Activated CD8-positive, alpha-beta memory T cell treated with anti-CD3 and anti-CD28 coated beads, Interleukin-2, amount 50 U/mL, for 1 hour (primary cell): ENCODE data around the gene GOLT1B.
"Not testable (repeated sequence)": the region's sequence is repeated elsewhere in the genome, so short reads cannot be mapped to it uniquely, and the experiment has no call there.

ENCODE experiments used
- DNase-seq: peaks from one replicate; pipeline ENCODE4 v3.0.0-alpha.2; 2020; ENCODE audit errors: extremely low read depth

The GOLT1B gene

GRCh38 chr12:21501258-21502163, at the start of gene GOLT1B, which contains the start of gene RECQL:
TSS of gene GOLT1B (plus strand) at chr12:21501789. CDS start at chr12:21501924, 135 bp downstream.
TSS of gene RECQL (minus strand) at chr12:21501635. CDS start at chr12:21499570, 2,065 bp downstream.
- DNase-seq = peak; percentile 83

- DNase-seq = no peak
Measured at GRCh38 chr12:21453312-21453852, 48.2 kb upstream of the GOLT1B start.

DNA sequence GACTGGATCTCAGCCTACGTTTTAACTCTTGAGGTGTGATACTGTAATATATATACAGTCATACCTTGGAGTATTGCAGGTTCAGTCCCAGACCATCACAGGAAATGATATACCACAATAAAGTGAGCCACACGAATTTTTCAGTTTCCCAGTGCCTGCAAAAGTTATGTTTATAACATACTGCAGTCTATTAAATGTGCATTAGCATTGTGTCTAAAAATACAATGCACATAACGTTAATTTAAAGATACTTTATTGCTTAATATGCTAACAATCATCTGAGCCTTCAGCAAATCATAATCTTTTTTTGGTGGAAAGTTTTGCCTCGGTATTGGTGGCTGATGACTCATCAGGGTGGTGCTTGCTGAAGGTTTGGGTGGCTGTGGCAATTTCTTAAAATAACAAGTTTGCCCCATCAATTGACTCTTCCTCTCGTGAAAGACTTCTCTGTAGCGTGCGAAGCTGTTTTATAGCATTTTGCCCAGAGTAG, 45.3 kb upstream of the GOLT1B start:
- no peak for DNase-seq

- no peak for DNase-seq
Measured at GRCh38 chr12:21459474-21459873, 42.1 kb upstream of the GOLT1B start.

GRCh38 chr12:21467334-21467733, 34.3 kb upstream of the GOLT1B start:
- not testable (repeated sequence) for DNase-seq

DNA sequence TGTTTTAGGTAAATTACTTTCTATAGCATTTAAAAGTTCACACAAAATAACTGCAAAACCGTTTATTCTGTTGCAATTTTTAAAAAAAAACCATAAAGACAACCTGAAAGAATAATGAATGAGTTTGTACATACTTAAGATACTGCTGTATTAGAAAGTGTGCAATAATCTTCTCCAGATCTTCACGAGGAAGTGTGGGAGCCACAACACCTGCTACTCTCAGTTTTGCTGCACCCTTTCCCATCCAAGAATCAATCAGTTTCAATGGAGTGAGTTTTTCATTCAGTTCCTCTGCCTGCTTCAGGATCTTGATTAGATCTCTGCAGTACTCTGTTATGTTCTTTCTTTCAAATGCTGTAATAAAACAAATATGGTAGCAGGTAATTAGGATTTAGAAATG, 30.3 kb upstream of the GOLT1B start:
- DNase-seq = no peak

- no peak for DNase-seq
Measured at GRCh38 chr12:21472197-21472823, 29.3 kb upstream of the GOLT1B start.

DNA sequence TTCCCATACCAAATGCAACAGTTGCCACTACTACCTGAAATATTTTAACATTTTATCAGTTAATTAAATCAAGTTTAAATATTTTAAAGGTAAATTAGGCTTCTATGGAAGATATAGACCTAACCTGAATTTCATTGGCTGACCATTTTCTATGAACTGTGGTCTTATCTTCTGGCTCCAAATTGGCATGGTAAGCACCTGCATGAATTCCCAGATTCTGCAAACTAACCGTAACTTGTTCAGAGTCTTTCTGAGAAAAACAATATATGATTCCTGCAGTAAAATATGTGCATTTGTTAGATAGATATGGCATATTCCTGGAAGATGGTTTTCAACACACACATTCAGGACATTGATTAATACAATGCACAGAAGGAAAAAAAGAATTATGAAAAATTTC, 26.0 kb upstream of the GOLT1B start:
- DNase-seq = no peak

DNA sequence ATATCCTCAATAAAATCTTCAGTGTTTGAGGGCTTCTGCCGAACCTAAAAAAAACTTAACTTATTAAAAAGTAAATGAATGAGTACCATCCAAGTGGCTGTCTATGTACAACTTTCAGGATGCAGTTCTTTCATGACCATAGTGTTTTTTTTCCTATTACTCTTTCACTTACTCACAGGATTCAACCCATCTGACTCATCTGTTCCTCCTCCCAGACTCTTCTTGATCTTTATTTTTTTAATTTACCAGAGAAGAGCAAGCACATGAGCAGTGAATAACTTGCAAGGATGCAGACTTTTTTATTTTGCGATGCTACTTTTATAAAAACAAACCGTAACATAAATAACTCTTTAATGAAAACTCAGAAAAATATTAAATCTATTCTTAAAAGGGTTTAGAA, 24.6 kb upstream of the GOLT1B start:
- no peak for DNase-seq

- no peak for DNase-seq
Measured at GRCh38 chr12:21478756-21479455, 22.7 kb upstream of the GOLT1B start.

DNA sequence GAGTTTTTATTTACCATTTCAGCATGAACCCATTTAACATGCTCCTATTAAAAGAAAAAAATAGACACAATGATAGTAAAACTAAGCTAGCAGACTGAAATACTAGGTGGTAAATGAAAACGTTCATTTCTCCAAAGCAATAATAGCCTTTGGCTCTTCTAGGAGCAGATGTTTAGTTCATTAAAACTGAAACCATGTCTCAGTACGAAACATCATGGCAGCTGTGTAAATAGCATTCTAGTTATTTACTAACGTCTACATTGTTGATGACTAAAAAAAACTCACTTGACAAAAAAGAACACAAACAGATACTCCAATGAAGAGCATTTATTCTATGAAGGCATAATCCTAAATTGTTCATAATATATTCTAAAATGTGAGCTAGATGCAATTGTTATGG, 18.1 kb upstream of the GOLT1B start:
- DNase-seq = no peak

GRCh38 chr12:21485998-21486397, 15.6 kb upstream of the GOLT1B start:
- no peak for DNase-seq

DNA sequence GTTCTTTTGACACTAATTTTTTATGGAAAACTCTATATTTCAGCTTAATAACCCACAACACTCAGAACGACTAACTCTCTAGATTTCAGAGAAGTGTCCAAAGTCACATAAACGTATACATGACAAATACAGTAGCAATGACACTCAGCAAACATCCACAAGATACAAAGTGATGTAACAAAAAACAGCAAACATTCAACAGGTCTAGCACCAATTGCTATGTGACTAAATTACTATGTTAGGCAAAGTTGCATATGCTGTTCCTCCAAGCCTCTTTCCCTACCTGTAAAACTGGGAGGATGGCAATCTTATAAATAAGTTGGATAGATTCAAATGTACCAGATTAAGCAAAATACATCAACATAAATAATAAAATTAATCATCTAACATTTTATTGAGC, 1.8 kb upstream of the GOLT1B start:
- no peak for DNase-seq

GRCh38 chr12:21500786-21501257, 767 bp upstream of the GOLT1B start:
- no peak for DNase-seq

DNA sequence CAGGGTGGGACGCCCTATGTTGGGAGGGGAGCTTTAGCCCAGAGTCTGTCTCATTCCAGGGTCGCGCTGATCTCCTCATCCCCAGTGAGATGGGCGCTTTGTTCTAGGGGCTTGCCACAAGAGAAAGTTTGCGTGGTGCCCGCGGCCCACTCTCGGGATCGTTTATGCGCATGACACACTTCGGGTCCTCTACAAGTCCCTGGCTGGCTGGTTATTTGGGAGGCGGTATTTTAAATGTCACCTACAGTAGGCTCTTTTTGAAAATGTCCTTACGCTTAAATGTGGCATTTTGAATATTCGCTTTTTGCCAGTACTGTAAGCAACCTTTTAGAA, 541 bp downstream of the GOLT1B start:
- DNase-seq = peak; percentile 5

- DNase-seq = no peak
Measured at GRCh38 chr12:21502872-21503271, 1.3 kb downstream of the GOLT1B start.

- DNase-seq = no peak
Measured at GRCh38 chr12:21505888-21506287, 4.3 kb downstream of the GOLT1B start.

DNA sequence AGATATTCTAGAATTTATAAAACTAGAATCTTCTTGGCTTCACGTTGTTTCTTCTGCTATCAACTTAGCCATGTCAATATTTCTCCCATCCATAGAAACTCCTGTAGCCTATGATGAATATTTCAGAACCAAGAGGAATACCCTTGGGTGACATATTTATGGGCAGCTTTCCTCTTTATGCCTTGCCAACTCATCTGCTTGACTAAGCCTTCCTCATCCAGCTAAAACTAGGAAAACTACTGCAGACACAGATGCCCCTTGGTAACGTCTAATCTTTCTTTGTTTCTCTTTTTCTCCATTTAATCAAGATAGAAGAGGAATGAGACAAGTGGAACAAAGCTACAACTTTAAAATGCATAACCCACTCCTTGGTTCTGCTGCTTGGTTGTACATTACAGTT, 6.3 kb downstream of the GOLT1B start:
- DNase-seq = no peak

DNA sequence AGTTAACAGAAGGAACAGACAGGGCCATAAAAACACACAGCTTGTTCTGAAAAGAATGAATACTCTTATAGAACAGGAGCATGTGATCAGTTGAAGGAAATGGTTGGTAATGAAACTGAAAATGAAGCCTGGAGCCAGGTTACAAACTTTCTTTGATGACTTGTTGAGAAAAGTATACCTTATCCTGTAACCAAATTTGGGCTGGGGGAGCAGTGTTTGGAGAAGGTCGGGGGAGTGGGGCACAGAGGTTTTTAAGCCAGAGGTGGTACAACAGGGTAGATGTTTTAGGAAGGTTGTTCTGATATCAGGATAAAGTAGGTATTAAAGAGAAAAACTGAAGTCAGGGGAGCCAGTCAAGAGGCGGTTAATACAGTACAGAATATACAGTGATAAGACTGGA, 8.2 kb downstream of the GOLT1B start:
- DNase-seq = no peak

DNA sequence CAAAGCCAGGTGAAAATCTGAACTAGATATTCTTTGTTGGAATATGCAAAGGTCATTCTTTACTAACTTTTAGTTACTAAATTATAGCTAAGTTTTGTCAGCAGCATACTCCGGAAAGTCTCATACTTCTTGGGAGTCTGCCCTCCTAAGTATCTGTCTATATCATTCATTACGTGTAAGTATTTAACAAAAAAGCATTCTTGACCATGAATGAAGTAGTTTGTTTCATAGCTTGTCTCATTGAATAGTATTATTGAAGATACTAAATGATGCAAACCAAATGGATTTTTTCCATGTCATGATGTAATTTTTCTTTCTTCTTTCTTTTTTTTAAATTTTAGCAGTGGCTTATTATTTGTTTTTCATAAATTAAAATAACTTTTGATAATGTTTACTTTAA, 14.7 kb downstream of the GOLT1B start:
- DNase-seq = no peak

DNA sequence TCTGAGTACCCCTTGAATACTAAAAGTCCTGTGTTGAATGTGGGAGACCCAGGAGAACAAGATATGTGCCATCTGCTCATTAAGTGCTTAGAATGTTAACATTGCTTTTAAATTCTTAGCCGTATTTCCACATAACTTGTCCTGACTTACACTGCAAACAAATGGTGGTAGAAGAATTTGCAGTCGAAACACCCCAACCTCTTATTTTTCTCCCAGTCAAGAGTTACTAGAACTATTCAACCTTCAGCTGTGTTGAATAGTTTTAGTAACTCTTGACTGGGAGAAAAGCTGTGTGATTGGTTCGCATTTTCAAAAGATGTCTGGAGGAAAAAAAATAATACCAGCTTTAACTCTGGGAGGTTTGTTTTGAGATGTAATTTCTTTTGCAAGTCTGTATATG, 16.9 kb downstream of the GOLT1B start:
- DNase-seq = no peak

- no peak for DNase-seq
Measured at GRCh38 chr12:21521541-21521940, 20.0 kb downstream of the GOLT1B start.
